Measurements from ENCODE around the gene MRFAP1L1. TPM values are rescaled to one million over a fixed set of nuclear protein-coding genes. Genes with fewer than 3 reads are reported as not detected.
"Not testable (repeated sequence)": the region's sequence is repeated elsewhere in the genome, so short reads cannot be mapped to it uniquely, and the experiment has no call there.

The MRFAP1L1 gene
- total RNA-seq (2014; rRNA removed; shearing (Covaris generic)), result 53.2 and 61.4 TPM in 2 replicates

DNA sequence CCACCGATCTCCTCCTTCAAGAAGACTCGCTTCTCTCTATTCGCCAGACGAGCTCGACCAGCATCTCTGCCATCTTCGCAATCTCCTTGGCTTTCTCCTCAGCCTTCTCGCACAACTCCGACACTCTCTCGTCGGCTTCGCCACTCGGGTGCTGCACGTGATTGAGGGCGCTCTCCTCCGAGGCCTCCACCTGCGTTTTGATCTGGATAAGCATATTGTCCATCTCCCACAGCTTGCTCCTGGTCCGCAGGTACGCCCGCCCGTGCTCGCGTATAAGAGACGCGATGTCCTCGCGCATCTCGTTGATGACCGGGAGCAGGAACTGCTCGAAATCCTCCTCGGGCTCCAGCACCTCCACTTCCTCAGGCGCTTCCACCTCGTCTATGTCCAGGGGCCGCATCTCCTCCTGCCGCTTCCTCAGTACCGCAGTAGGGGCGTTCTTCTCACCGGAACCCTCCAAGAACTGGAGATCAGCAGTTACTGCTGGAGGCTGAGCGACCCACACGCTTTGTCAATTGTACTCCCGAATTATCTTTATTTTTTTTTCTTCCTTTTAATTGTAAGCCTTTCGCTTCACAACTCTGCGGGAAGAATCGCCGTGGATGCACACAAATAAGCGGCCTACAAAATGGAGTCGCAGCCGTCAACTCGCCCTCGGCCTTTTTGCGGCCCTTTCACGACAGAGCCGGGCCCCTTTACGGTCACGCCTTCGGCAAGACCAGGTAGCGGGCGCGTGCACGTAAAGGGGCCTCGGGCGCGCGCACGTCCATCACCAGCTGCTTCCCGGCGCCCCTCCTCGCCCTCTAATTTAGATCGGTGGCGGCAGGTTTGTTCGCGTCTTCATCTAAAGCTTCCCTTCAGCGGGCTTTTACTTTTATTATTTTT lies at the start of gene MRFAP1L1:
Gene MRFAP1L1 (minus strand): TSS at position 636 of the 885 bp plus-strand sequence. CDS start 236 bp downstream, at position 400.
- peak; percentile 94 for DNase-seq (ENCODE audit: low read depth)

GRCh38 chr4:6758728-6759127 lies 49.1 kb upstream of the MRFAP1L1 start:
- DNase-seq (ENCODE audit: low read depth), result no peak

- DNase-seq (ENCODE audit: low read depth), result not testable (repeated sequence)
Observed at GRCh38 chr4:6756345-6756744, 46.7 kb upstream of the MRFAP1L1 start.

DNA sequence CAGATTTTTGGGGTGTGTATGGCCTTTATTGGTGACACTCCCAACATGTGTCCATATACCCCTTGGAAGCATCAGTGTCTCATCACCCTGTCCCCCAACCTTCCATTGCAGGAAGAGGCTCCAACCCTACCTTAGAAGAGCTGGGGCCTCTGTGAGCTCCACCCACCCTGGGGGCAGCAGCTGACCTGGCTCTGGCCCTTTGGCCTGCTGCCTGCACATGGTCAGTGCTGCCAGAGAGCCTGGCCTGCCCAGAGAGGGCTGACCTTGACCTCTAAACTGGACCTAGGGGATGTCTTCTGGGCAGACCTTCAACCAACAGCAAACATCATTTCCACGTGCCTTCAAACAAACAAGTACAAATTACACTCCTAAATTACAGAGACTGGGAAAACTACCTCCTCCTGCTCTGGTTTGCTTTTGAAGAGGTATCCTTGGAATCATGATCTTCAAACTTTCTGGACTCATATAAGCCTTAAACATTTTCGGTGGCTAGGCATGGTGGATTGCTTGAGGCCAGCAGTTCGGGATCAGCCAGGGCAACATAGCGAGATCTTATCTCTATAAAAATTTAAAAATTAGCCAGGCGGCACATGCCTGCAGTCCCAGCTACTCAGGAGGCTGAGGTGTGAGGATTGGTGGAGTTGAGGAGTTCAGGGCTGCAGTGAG lies 45.6 kb upstream of the MRFAP1L1 start:
- no peak for DNase-seq (ENCODE audit: low read depth)

DNA sequence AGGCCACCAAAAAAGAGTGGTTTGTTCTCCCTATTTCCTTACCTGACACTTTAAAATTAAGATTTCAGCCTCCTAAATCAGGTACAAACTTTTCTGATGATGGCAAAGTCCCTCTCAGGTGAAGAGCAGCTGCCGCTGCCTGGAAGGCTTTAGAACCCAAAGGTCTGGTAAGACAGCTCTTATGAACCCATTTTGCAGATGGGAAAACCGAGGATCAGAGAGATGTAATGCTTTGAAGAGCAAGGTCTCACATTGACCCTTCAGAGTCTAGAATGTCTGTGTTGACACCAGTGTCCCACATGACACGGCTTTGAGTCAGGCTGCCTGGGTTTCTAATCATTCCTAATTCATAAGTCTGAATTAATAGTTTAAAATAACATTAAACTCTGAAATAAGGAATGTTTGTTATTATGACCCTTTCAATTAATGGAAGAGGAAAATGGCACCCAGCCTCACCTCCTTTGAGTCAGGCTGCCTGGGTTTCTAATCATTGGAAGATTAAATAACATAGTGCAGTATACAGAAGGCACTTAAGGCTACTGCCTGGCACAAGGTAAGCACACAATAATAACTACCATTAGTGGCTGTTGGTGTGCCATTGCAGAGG lies 44.9 kb upstream of the MRFAP1L1 start:
- DNase-seq (ENCODE audit: low read depth), result no peak

DNA sequence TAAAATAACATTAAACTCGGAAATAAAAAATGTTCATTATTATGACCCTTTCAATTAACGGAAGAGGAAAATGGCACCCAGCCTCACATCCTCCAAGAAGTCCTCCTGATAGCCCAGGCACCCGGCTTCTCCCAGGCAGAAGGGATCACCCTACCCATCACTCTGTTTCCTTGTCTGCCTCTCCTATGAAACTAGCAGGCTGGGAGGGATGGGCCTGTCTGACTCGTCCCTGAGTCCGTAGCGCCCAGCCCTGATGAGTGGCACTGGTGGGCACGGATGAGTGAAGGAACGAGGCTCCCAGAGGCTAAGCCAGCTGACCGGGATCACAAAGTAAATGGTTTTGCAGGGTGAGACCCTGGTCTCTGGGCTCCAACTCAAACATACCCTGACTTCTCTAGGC lies 44.2 kb upstream of the MRFAP1L1 start:
- no peak for DNase-seq (ENCODE audit: low read depth)

GRCh38 chr4:6753103-6753560 lies 43.5 kb upstream of the MRFAP1L1 start:
- no peak for DNase-seq (ENCODE audit: low read depth)

DNA sequence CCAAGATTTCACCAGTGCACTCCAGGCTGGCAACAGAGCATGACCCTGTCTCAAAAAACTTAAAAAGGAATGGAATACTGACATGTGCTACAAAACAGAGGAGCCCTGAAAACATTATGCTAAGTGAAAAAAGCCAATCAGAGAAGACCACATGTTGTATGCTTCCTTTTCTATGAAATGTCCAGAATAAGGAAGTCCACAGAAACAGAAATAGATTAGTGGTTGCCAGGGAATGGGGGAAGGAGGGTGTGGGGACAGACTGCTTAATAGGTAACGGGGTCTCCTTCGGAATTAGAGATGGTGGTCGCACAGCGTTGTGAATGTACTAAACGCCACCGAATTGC lies 42.8 kb upstream of the MRFAP1L1 start:
- no peak for DNase-seq (ENCODE audit: low read depth)

- DNase-seq (ENCODE audit: low read depth), result no peak
Observed at GRCh38 chr4:6751611-6752485, 42.2 kb upstream of the MRFAP1L1 start.

DNA sequence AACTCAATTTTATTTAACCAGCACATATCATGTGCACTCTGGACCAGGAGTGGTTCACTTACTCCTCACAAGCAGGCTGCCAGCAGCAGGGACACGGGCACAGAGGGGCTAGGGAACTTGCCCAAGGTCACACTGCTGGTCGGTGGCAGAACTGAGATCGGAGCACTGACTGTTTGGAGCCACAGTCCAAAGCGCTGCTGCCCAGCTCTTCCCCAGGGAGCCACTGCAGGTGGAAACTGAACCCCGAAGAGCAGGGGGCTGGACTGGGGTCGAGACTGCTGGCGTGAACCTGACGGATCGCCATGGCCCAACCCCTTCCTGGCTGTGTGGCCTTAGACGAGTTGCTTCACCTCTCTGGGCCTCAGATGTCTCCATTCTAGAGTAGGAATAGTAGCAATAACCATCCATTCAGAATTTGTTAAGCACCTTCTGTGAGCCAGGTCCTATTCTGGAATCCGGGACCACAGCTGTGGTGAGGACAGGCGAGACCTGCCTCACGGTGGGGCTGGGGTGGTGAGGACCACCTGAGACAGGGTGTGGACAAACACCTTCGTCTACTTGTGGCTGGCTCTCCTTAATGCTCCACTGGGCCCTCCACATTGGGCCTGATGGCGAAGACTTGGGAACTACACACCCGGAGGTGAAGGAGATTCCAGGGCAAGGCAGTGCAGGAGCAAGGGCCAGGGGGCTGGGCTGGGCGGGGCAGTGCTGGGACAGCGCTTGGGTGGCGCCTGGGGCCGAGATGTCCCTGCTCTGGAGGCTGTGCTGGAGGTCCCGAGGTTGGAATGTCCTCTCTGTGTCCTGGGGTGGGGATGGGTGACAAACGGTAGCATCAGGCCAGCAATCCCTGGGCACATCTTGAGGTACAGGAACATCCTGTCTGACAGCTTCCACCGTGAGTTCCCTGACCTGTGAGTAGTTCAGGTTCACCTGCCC lies 40.9 kb upstream of the MRFAP1L1 start:
- no peak for DNase-seq (ENCODE audit: low read depth)

DNA sequence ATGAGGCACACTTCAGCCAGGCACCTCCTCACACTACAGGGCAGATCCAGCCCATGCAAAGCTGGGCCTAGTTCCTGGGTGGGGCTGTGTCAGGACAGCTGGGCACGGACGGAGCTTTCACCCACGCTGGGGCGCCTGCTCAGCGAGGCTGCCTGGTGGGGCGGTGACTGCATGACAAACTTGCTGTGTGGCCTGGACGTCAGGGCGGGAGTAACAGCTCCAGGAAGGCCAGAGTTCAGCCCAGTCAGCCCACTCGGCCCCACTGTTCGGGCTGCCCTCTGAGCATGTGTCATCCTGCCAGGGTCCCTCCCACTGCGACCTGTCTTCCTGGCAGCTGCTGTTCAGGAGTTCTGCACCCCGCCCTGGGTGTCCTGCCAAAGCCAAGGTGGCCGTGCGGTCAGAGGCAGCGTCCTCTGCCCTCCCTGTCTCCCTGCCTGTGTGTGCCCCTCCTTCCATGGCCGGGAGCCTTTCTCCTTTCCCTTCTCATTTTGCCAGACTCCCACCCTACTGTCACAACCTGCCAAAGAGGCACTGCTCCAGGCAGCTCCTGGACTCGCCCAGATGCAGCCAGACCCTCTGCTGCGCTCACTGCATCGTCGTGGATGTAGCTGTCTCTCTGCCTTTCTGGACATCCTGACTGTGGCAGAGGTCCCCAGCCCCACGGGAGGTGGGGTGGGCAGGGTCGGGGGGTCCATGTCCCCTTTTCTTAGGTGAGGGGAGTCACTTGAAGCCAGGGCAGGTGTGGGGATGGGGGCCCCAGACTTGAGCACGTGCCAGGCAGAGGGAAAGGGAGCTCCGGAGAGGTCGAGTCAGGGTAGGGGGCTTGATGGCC lies 39.9 kb upstream of the MRFAP1L1 start:
- DNase-seq (ENCODE audit: low read depth), result peak; percentile 39

- no peak for DNase-seq (ENCODE audit: low read depth)
Observed at GRCh38 chr4:6748286-6748685, 38.6 kb upstream of the MRFAP1L1 start.

DNA sequence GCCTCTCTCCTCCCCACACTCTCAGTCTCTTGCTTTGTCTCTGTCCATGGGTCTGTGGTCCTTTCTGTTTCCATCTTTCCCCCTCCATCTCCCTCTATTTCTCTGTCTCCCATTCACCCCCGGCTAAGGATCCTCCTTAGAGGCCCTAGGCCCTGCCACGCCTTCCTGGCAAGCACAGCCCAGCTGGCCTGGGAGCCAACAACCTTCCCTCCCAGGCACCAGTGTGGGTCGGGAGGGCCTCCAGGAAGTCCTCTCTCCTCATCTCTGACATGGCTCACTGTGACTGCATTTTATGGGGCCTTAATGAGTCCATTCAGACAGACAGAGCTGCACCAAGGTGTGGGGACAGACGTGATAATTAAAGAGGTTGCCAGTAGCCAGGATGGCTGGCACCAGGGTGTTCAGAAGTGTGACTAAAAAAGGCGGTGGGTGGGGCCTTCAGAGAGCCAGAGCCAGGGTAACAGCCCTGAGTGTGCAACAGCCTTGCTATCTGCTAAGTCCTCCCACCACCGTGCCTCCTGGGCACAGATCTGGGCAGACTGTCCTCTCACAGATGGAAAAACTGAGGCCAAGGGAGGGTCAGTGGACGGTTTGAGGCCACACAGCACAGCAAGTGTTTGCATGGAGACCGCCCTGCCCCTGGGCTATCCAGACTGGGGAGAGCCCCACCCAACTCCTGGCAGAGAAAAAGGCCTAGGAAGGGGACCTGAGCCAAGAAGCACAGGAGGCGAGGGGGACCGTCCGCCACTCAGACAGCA lies 37.8 kb upstream of the MRFAP1L1 start:
- DNase-seq (ENCODE audit: low read depth), result no peak

- DNase-seq (ENCODE audit: low read depth), result no peak
Observed at GRCh38 chr4:6746721-6747293, 37.1 kb upstream of the MRFAP1L1 start.

GRCh38 chr4:6742989-6743388 lies 33.3 kb upstream of the MRFAP1L1 start:
- no peak for DNase-seq (ENCODE audit: low read depth)

- no peak for DNase-seq (ENCODE audit: low read depth)
Observed at GRCh38 chr4:6742507-6742906, 32.8 kb upstream of the MRFAP1L1 start.

GRCh38 chr4:6740347-6740746 lies 30.7 kb upstream of the MRFAP1L1 start:
- DNase-seq (ENCODE audit: low read depth), result no peak

GRCh38 chr4:6739920-6740319 lies 30.3 kb upstream of the MRFAP1L1 start:
- DNase-seq (ENCODE audit: low read depth), result no peak

Data from RPMI7951 (cell line).